ENCODE data around the gene SRGAP1.

DNA sequence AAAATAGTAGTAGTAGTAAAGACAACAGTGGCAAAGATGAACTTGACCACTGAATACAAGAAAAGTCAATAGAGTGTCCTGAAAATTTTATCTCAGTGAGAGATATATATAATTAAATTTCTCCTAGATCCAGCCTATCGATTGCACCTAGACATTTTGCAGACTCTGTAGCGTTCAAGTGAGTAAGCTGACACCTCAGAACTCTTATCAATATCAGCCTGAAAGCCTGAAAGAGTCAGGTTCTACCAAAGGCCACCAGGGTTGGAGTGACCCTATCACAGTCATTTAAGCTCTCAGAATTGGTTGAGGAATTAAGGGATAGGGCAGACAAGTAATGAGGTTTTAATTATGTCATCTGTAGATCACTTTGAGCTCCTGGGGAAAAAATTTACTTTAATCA is 174.6 kb downstream of the SRGAP1 start:
- TF ChIP-seq SIN3A (IDR thresholded peaks at IDR 0.05; ENCODE audit: borderline replicate concordance, insufficient read depth, low read length) (no peak), POLR2AphosphoS5 (IDR thresholded peaks at IDR 0.05; ENCODE audit: low read depth, low read length) (no peak), FOXP2 (optimal IDR thresholded peaks at IDR 0.05; ENCODE audit: borderline replicate concordance, extremely low read depth, extremely low read length, insufficient read depth) (no peak)
- TF ChIP-seq, protein P1, sequence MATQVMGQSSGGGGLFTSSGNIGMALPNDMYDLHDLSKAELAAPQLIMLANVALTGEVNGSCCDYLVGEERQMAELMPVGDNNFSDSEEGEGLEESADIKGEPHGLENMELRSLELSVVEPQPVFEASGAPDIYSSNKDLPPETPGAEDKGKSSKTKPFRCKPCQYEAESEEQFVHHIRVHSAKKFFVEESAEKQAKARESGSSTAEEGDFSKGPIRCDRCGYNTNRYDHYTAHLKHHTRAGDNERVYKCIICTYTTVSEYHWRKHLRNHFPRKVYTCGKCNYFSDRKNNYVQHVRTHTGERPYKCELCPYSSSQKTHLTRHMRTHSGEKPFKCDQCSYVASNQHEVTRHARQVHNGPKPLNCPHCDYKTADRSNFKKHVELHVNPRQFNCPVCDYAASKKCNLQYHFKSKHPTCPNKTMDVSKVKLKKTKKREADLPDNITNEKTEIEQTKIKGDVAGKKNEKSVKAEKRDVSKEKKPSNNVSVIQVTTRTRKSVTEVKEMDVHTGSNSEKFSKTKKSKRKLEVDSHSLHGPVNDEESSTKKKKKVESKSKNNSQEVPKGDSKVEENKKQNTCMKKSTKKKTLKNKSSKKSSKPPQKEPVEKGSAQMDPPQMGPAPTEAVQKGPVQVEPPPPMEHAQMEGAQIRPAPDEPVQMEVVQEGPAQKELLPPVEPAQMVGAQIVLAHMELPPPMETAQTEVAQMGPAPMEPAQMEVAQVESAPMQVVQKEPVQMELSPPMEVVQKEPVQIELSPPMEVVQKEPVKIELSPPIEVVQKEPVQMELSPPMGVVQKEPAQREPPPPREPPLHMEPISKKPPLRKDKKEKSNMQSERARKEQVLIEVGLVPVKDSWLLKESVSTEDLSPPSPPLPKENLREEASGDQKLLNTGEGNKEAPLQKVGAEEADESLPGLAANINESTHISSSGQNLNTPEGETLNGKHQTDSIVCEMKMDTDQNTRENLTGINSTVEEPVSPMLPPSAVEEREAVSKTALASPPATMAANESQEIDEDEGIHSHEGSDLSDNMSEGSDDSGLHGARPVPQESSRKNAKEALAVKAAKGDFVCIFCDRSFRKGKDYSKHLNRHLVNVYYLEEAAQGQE (IDR thresholded peaks at IDR 0.05; ENCODE audit: insufficient read depth in 1 of 2, low read depth in 2 of 2, low read length in 2 of 2), result no peak

Measured in PFSK-1 (cell line).